ENCODE results near the gene LGR4.

LGR4 gene

DNA sequence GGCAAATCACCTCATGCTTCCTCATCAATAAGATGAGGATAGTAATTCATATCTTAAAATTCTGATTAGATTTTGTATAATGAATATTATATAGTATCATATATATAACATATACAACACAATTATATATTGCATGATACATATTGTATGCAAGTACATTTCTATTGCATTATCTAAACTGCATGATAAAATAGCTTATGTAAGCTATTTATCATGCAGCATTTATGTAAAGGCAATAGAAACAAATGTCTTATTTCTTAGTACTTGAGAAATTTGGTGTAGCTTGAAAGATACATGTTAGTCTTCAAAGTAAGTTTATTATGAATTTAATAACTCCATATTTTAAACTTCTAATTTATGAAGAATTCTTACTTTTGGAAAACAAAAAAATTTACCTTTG, 28.5 kb upstream of the LGR4 start:
- TF ChIP-seq, protein P1, sequence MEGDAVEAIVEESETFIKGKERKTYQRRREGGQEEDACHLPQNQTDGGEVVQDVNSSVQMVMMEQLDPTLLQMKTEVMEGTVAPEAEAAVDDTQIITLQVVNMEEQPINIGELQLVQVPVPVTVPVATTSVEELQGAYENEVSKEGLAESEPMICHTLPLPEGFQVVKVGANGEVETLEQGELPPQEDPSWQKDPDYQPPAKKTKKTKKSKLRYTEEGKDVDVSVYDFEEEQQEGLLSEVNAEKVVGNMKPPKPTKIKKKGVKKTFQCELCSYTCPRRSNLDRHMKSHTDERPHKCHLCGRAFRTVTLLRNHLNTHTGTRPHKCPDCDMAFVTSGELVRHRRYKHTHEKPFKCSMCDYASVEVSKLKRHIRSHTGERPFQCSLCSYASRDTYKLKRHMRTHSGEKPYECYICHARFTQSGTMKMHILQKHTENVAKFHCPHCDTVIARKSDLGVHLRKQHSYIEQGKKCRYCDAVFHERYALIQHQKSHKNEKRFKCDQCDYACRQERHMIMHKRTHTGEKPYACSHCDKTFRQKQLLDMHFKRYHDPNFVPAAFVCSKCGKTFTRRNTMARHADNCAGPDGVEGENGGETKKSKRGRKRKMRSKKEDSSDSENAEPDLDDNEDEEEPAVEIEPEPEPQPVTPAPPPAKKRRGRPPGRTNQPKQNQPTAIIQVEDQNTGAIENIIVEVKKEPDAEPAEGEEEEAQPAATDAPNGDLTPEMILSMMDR (IDR thresholded peaks at IDR 0.05; ENCODE audit: insufficient read depth, low read depth, low read length, missing control alignments): no peak
- no peak overlapping the region for H3K4me3 ChIP-seq (ENCODE audit: low read length)
- DNase-seq (ENCODE audit: low read depth): no peak

DNA sequence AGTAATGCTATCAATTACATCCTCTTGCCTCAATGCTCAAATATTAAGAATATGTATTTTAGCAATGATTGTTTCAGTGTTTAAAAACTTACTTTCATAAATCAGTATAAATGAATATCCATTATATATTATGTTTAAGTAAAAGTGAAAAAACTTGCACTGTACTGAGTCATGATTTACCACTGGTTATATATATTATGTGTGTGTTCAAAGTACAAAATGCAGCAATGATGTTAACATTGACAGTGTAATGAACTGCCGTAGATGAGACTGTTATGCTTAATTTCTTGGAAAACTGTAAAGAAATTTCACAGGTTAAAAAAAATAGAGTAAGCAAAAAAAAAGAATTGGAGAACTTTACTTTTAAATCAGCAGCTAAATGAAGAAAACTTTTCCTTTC, 25.3 kb upstream of the LGR4 start:
- TF ChIP-seq, protein P1 (IDR thresholded peaks at IDR 0.05; ENCODE audit: insufficient read depth, low read depth, low read length, missing control alignments): no peak

DNA sequence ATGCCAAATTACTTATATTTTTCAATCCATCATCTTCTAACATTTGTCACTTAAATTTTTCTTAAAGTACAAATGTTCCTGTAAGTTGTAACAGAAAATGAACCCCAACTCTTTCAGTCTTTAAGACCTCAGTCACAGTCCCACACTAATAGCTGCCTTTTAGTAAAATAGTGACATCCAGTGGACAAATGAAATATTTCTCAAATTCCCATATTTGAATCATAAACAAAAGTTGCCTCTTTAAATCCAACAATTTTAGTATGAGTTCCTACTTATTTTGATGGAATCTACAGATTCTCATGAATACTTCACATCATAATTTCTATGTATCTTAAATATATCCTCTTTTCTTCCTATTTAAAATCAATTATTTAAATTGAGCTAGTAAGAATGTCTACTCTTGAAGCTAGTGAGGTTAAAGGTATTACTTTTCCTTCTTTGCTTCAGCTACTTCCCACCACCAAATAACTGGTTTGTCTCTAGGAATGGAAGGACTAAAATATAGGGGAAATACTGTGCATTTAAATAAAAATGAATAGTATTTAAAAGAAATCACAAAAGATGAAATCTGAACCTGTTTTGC, 24.8 kb upstream of the LGR4 start:
- TF ChIP-seq, protein P1 (IDR thresholded peaks at IDR 0.05; ENCODE audit: insufficient read depth, low read depth, low read length, missing control alignments): peak; percentile 33
- H3K4me3 ChIP-seq (ENCODE audit: low read length): no peak overlapping the region
- peak; percentile 37 for DNase-seq (ENCODE audit: low read depth)

More for the DNA sequence above, 25.3 kb upstream of the LGR4 start:
- DNase-seq (ENCODE audit: low read depth): no peak
- no peak overlapping the region for H3K4me3 ChIP-seq (ENCODE audit: low read length)

DNA sequence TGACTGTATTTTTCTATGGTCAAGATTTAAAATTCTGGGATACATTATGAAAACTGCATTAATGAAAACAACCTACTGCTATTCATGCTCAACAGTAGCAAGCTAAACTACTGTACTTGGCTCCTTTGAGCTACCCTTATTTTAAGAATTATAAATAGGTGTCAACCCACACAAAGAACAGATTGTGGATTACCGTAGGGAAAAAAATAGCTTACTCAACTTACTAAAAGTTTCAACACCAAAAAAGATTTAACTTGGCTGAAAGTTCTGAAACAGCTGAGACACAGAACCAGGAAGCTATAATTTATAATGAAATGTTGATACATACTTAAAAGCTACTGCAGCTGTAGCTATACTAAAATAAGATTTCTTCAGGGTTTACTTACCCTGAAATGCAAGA, 23.9 kb upstream of the LGR4 start:
- DNase-seq (ENCODE audit: low read depth): no peak
- no peak overlapping the region for H3K4me3 ChIP-seq (ENCODE audit: low read length)
- TF ChIP-seq, protein P1 (IDR thresholded peaks at IDR 0.05; ENCODE audit: insufficient read depth, low read depth, low read length, missing control alignments): no peak

DNA sequence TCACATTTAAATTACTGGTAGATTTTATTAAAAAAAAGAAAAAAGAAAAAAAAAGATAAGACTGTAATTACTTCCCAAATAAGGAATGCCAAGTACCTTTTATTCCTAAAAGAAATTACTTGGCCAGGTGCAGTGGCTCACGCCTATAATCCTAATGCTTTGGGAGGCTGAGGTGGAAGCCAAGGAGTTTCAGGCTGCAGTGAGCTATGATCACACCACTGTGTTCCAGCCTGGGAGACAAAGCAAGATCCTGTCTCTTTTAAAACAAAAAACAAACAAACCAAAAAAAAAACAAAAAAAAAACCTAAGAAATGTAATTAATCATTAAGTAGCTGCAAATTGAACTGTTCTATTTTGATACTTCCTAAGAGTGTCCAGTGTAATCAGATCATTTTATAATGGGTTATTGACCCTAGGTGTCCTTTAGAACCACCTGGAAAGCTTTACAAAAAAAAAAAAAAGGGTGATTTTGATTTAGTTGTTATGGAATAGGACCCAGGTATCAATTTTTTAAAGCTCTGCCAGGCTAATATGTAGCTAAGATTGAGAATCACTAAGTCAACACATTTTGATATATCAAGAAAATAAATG, 23.2 kb upstream of the LGR4 start:
- DNase-seq (ENCODE audit: low read depth): no peak
- H3K4me3 ChIP-seq (ENCODE audit: low read length): no peak overlapping the region
- TF ChIP-seq, protein P1 (IDR thresholded peaks at IDR 0.05; ENCODE audit: insufficient read depth, low read depth, low read length, missing control alignments): no peak

DNA sequence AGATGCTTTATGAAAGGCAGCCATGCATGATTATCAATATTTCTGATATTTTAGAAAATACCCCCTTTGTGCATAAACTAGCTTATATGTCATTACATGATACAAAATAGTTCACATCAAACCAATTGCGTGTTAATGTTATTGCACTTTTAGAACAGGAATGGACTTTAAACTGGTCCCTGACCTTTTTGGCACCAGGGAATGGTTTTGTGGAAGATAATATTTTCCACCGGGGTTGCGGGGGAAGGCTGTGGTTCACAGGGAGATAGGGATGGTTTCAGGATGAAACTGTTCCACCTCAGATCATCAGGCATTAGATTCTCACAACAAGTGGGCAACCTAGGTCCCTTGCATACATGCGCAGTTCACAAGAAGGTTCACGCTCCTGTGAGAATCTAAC, 16.5 kb upstream of the LGR4 start:
- TF ChIP-seq, protein P1 (IDR thresholded peaks at IDR 0.05; ENCODE audit: insufficient read depth, low read depth, low read length, missing control alignments): no peak
- DNase-seq (ENCODE audit: low read depth): no peak
- no peak overlapping the region for H3K4me3 ChIP-seq (ENCODE audit: low read length)

DNA sequence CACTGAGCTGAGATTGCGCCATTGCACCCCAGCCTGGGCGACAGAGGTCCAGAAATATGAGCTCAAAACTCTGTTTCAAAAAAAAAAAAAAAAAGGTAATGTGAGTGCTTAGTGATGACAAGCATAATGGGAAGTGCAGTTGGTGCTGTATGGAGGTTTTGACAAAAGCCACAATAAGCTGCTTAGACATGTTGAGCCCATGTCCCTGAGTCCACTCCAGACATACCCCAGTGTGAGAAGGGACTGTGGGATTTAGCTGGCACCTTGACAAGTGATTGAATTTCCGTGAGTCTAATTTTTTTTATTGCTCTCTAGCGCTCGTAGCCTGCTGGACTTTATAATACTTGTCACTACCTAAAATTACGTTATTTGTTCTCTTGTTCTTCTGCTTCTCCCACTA, 15.1 kb upstream of the LGR4 start:
- H3K4me3 ChIP-seq (ENCODE audit: low read length): no peak overlapping the region
- DNase-seq (ENCODE audit: low read depth): no peak
- TF ChIP-seq, protein P1 (IDR thresholded peaks at IDR 0.05; ENCODE audit: insufficient read depth, low read depth, low read length, missing control alignments): no peak

Measured in epithelial cell of esophagus (primary cell).